Muscle of arm (tissue), 12 donors: ENCODE data around the gene GNAZ. TPM values are rescaled to one million over a fixed set of nuclear protein-coding genes. Genes with fewer than 3 reads are reported as not detected.

Experiments used
- DNase-seq: peaks from one replicate; pipeline ENCODE4 v3.0.0-alpha.2; 2013
- polyA plus RNA-seq, 12 donors: library from polyadenylated mRNA; unstranded; fragments of 120-200 nt; gene quantifications; one replicate each; pipeline ENCODE4 v1.2.1, GENCODE V29; 2013; ENCODE audit not compliant: insufficient read length in 12 of 12

Gene GNAZ
- polyA plus RNA-seq, 12 donors: 2.3 to 5.2 (median 3.1) TPM; not detected in 1

DNA sequence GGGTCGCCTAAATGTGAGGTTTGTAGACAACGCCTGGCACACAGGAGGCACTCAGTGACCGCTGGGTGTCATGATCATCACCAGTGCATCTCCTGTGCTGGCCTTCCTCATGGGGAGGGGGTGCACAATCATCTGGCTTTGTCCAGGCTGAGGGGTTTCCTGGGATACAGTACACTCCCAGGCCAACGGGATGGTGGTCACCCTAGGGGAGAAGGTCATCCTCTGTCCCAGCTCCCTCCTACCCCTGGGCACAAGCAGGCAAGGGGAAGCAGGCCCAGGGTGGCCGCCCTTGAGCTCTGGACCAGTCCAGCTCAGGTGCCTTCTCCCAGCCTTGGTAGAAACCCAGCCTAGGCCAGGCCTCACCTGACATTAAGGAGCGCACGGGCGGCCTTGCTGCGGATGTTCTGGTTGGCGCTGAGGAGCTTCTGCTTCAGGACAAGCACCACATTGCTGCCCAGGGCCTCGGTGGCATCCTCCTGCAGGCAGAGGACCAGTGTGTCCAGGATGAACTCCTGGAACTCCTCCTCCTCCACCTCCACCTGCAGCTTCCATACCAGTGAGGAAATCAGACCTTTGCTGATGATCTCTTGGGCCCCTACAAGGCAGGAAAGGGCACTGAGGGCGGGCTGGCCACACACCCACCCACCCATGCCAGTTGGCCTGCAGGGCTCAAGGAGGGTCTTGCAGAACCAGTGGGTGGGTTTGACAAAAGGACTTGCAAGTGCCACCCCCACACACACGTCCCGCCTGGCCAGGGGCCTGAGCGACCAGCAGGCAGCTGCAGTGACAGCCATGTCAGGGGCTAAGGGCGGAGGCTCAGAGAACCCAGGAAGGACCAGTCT, 6.6 kb upstream of the GNAZ start:
- no peak for DNase-seq

DNA sequence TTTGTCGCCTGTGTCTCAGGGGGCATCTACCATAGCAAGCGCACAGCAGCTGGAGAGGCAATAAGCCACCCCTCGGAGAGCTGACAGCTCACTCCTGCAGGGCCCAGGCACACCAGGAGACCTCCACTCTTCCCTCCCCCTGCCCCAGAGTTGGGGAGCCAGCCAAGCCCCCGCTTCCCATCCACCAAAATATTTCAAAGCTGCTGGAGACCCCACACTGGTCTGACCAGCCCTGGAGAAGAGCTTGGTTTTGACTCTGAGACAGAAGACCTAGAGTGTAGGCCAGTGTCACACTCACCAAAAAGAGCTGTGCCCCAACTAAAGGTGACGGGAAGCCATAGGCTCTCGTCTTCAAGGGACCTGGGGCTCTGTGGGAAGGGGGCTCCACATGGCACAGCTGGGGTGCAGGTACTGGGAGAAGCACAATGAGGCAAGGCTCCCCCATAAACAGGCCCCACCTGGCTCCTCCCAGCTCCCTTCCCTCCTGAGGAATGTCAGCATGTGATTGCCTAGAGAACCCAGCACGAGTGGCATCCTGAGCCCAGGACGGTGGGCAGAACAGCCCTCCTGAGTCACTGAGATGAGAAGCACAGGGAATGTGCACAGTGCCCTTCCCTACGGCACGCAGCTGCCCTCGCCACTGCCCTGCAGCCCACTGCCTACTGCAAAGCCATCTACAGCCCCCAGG, 5.8 kb upstream of the GNAZ start:
- no peak for DNase-seq

DNA sequence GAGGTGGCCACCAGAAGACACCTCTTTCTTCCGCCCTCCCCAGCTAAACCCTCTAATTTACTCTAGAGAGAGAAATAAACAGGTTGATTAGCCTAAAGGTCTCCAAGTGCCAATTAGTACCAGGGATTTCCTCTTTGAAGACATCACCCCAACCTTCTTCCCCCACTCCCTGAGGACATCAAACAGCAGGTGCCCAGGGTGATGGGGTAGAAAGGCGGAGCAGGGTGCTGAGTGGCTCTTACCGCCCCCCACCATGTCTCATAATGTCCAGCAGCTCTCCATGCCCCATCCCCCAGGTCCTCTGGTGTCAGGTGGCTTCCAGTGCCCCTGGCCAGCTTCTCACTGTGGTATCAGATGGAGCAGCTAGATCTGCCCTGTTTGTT, 5.3 kb upstream of the GNAZ start:
- no peak for DNase-seq

DNA sequence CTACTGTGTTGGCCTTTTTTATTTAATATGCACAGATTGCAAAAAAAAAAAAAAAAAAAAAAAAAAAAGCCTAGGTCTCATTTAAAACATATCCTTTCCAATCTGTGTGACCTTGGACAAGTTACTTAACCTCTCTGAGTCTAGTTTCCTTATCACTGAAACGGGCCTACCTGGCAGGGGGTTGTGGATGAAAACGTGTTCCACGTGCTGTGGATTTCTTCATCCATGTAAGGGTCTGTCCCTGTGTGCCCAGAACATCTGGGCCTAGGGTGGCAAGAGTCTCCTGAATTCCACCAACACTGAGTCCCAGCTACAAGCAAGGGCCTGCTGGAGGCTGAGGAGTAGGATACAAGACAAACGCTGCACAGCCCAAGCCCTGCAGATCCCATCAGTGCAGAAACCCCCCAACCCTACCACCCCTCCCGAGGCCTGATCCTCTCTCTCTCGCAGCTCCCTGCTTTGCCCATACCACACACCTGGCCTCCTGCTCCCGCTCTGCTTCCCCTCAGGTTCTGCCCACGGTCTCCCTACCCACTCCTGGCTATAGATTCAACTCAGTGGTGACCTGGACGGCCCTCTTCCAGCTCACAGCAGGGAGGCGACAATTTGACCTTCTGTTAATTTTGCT, 4.7 kb upstream of the GNAZ start:
- DNase-seq: no peak

DNA sequence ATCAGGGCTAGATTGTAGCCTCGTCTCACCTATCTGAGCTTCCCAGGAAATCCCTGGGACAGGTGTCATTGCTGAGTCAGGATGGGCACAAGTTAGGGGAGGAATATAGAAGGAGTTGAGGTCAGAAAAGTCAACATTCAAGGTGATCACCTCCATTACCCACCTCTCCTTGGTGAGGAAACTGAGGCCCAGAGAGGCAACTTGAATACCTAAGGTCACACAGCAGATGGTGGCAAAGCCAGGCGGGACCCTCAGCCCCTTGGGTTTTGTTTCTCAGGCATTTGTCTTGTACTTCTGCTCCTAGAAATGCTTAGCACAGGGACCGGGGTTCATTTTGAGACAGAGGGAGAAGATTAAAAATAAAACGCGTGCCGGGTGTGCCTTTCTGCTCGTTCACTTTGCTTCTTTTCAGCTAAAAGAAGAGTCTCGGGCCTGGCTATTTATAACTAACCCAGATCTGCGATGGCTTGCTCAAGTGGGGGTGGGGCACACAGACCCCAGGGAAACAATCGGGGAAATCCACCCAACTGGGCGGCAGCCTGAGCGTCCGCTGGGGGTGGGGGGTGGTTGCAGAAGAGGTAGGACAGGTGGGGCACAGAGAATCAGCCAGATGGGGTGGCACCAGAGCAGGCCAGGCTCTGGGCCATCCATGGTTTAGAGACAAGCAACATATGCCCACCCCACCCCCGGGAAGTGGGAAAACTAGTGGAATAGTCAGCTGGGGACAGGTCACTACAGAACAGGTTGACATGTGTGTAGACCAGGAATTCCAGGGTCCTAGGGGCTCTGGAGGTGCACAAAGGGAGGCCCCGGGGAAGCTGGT, 3.9 kb upstream of the GNAZ start:
- no peak for DNase-seq

DNA sequence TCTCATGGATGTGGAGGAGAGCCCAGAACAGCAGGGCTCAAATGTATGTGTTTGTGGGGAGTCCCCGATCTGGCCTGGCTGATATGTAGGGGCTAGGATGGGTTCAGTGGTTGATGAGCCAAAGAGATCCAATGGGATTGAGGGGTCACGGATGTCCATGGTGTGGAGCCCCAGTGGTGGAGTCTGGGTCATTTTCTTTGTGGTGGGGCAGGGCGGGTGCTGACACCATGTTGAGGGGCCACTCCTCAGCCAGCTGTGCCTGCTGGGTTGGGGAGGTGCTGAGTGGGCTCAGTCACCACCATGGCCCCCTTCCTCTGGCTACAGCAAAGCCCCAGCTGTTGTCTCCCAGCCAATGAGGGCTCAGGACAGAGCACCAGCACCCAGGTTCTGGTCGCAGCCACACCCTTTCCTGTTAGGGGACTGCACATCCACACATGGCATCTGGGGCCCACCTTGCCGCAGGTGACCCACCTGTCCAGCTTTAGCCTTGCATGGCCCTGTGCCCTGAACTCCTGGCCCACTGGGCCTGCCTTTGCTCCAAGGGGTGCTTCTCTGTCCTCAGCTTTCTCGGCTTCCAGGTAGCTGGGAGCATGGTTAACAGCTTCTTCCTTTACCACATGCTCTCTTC, 3.2 kb upstream of the GNAZ start:
- DNase-seq: no peak

DNA sequence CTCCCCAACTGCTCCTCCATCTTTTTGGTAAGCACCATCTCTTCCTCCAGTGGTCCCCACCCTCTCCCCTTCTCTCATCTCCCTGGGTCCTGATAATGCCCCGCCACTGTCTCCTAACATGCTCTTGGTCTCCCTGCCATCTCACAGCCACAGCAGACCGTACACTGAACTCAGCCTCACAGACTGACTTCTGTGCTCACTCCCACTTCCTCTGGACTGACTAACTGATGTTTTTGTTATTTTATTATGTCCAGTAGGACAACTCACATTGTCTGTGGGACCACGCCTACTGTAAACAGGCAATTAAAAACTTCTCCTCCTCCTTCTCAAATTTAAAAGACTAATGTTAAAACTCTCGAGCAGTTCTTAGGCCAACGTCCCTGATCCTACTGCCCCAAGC, 2.6 kb upstream of the GNAZ start:
- DNase-seq: no peak

DNA sequence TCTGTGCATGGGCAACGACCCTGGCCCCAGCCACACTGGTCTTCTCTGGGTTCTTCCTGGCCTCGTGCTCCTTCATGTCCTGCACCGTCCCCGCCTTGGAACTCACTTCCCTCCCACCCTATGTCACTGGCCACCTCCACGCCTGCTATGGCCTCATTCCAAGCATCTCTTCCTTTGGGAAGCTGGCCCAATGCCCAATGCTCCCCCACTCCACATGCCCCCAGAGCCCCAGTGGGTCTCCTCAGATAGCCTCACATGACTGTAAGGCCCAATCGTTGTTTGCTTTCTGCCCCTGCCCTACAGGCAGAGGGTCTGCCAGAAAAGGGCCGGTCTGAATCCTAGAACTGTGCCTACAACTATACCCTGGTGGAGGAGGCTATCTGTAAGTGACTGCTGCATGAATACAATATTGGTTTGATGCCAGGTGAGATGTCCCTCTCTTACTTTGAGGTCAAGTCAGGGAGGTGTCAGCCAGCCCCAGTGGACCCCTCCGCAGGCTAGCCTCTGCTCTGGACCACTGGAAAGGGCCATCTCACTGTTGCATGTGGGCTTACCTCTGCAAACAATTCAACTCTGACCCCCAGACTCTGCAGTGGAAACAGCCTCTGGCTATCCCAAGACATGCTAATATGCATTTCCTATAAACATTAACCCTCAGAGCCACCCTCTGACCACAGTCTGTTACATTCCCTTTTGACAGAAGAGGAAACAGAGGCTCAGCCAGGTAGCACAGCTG, 2.1 kb upstream of the GNAZ start:
- DNase-seq: no peak

DNA sequence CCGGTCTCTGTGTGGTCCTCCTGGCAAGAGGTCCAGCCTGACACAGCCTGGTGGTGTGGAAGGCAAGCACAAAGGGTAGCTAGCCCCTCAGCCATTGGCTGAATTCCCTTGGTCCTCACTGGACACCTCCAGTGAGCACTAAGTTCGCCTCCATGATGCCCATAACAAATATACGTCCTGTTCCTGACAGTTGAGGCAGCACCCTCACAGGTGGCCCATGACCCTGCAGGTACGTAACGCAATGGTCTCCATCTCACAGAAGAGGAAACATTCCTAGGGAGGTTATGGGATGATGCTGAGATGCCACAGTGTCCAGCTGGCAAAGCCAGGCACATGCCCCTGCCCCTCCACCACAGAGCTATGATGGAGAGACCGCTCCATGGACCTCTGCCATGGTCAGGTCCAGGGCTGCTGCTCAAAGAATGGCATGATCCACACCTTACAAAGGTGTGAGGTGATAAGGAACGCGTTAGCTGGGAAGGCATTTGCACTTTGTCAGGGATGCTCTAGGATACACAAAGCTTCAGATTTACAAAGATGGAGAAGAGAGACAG, 1.4 kb upstream of the GNAZ start:
- DNase-seq: no peak

DNA sequence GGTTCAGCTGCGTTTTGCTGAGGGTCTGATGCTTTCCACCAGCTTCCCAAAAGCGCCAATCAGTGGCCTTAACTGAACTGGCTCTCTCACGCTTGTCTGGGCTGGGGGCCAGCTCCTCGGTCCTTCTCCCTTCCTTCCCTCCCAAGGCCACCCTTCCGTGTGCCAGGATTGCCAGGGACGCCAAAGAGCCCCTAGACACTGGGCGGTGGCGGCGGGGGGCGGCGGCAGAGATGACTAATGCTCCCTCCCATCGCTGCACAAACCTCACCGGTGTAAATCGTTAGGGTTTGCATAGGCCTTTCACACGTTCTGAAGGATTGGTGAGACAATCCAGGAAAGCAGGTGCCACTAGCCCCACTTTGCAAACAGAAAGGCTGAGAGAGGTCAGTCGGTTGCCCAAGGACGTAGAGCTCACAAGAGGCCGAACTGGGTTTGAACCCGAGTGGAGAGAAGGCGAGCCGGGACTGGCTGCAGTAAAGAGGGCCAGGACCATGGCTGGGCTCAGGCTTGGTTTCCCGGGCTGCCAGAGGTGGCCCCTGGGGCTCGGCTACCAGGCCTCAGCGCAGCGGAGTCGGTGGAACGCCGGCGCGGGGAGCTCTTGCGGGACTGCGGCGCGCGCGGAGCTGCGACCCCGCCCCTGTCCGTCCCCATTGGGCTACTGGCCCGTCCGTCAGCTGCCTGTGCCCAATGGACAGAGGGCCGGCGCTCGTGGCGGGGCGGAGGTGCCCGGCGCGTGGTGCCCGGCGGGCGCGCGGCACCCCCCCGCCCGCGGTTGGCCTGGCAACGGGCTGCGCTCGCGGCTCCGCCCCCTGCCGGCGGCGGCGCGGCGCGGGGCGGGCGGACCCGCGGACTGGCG, 589 bp upstream of the GNAZ start:
- DNase-seq: peak; percentile 82

DNA sequence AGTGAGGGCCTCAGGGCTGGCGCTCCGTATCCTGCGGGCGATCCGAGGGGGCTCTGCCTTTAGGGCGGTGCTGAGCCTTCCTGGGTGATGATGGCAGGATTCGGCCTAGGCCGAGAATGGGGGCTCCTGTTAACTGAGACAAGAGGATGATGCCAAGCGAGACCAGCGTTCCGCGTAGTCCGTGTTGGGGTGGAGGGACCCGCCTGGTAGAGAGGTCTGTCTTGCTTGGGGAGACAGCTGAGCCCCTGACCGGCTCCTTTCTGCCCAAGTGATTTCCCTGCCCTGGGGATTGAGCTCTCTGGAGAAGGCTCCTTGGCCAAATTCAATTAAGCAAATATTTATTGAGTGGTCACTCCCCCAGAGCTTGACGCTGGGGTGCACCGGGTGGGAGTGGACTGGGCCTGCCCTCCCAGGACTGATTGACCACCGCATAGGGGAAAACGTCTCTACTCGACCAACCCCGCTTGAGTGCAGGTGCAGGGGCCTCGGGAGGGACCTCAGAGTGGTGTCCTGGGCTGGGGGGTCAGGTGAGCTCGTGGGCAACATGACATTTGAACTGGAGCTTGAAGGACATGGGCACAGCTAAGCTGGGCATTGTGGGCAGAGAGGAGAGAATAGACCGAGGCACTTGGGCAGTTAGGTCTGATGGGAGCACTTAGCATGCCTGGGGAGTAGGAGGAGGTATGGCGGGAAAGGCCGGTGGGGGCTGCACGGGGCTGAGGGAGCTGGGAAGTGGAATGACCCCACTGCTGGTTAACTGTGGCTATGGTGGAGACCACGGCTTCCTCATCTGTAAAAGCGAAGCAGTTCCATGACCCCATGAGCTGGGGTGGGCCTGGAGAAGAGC, 1.1 kb downstream of the GNAZ start:
- DNase-seq: no peak

DNA sequence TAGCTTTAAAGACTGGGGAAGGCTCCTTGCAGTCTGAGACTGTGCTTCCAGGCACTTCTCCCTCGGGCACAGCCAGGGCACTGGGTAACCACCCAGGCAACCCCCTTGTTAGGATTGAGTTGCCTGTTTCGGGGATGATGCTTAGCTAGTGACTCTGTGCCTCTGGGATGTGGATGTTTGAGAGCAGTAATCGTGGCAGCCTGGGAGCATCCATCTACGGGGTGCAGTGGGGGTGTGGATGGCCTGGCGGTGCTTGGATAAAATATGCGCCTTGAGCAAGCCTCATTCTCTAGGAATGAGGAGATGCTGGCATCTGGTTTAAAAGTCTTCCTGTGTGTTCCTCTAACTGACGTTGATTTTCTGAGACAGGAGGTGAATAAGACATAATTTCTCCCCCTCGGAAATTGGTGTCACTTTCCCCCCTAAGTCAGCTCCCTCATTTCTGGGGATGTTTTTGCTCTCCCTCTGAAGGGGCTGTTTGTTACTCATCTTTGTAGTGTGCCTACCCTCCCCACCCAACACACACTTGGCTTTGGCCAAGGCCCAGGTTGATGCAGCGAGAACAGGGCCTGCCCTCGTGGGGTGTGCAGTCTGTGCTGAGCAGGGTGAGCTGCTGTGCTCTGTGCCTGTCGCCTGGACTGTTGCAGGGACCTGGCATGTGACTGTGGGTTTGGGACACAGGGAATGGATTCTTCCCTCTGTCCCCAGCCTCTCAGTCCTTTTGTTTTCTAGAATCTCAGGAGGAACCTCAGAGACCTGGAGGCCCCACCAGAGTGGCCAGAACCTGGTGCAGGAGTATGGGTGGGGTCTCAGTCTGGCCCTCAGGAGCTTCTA, 2.0 kb downstream of the GNAZ start:
- no peak for DNase-seq

DNA sequence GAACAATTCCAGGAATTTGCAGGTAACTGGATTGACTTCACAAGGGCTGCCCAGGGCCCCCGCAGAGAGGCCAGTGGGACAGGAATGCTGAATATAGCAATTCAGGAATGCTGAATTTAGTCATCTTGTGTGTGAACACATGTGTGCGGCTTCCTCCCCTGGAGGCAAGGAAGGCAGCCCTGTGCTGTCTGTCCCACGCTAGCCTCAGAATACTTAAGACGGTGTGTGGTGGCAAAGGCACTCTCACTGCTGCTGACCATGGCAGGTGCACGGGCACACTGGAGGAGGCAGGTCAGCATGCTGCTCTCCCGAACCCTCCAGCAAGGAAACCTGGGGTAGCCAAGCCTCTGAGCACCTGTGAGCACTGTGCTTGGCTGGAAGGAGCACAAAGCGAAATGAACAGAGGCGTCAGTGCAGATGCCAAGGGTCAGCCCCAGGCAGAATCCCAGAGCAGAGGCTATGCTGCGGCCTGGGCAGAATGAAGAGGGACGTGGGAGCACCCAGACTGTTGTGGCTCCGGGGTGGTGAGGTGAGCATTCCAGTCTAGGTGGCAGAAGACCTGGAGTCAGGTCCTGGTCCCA, 2.7 kb downstream of the GNAZ start:
- no peak for DNase-seq

DNA sequence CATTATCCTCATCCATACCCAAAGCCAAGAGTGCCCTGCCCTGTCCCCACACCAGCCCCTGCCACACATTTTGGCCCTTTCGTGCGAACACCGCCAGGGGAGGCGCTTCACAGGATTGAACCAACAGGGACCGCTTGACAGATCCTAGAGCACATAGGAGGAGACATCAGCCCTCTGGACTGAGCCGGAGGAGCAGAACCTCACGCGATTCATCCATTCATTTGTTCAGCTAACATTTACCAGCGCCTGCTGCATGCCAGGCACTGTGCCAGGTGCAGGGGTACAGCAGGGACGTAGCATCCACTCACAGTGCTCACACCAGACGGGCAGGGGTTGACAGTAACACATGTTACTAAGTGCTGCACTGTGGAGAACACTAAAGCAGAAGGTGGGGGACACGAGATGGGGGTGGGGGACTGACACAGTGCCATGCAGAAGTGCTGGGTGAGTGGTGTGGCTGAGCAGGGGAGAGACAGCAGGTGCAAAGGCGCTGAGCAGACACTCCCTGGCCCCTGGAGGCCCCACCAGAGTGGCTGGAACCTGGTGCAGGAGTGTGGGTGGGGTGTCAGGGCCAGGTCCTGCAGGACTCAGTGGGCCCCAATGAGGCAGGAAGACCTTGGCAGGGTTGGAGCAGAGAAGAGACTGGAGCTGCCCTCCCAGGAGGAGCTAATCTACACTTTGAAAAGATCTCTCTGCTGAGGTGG, 3.4 kb downstream of the GNAZ start:
- no peak for DNase-seq

DNA sequence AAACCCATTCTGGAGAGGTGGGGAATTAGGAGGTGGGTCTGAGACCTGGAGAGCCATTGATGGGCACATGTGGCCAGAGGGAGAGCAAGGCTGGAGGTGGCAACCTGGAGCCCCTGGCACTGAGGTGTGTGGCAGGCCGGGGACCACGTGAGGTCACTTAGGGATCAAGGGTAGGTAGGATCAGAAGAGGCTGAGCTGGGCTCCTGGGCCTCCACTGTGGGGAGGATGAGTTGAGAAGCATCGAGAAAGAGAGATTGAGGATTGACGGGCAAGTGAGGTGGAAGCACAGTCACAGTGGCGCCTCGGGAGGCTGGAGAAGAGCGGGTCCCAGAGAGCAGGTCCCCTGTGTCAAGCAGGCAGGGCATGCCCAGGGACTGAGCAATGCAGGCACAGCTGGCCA, 4.1 kb downstream of the GNAZ start:
- no peak for DNase-seq

DNA sequence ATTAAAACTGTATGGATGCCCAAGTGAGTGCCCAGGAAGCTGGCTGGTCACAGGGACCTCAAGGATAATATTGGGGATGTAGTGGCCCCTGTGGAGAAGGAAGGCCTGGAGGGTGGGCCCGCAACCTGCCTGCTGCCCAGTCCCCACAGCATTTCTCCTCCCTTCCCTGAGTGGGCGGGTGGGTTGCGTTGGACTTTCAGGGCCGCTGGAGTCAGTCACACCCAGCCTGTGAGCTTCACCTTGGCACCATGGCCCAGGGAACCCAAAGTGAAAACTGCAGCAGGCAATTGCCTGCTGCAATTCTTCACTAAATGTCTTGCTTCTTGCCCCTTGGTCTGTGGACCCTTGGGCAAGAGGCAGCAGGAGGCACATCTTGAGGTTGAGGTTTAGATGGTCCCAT, 4.7 kb downstream of the GNAZ start:
- no peak for DNase-seq
